A549 (cell line): ENCODE data around the gene PAN2. TPM values are rescaled to one million over a fixed set of nuclear protein-coding genes. Genes with fewer than 3 reads are reported as not detected.
A peak's percentile ranks its signal among the peaks of the same experiment; 100 is the strongest.

Experiments
- GATA3 ChIP-seq: IDR thresholded peaks from 2 replicates; pipeline ENCODE4 v1.6.1; 2012; ENCODE audit warnings: borderline replicate concordance
- HEYL ChIP-seq: fragments of 250-450 bp; sonication (Bioruptor Pico); IDR thresholded peaks from 2 replicates; pipeline ENCODE4 v1.8.0; 2021; ENCODE audit warnings: mild to moderate bottlenecking, moderate library complexity
- MYC ChIP-seq: IDR thresholded peaks from 2 replicates; pipeline ENCODE4 v1.6.1; 2012; ENCODE audit warnings: mild to moderate bottlenecking, inconsistent platforms, low read length, improper control_type of control experiment, borderline replicate concordance
- PHF8 ChIP-seq: fragments of 200-600 bp; sonication (generic); IDR thresholded peaks from 2 replicates; pipeline ENCODE4 v1.6.1; 2016; ENCODE audit warnings: low read depth, mild to moderate bottlenecking, antibody characterized with exemption, moderate library complexity, borderline replicate concordance
- polyA plus RNA-seq, 4 experiments: library from polyadenylated mRNA; depleted of rRNA in 3 of 4; stranded (reverse); fragments of >200 nt; fragmentation: RNase III in 1 of 4; extraction: RNeasy Plus Mini Kit Qiagen cat#74134 plus additional on column Dnase treatment in 1 of 4; gene quantifications; 2 replicates in 3 of 4; 3 replicates in 1 of 4; pipeline ENCODE4 v1.2.3, GENCODE V29; 2011 to 2017
- small RNA-seq, 6 experiments: library from RNA; depleted of rRNA; stranded (forward); fragments of <200 nt; gene quantifications; one replicate each; pipeline ENCODE3, GENCODE V24; 2012

The PAN2 gene
- polyA plus RNA-seq, 2 of the 4 experiments (the other 2 are of a cell fraction): 30.0 to 66.8 TPM

DNA sequence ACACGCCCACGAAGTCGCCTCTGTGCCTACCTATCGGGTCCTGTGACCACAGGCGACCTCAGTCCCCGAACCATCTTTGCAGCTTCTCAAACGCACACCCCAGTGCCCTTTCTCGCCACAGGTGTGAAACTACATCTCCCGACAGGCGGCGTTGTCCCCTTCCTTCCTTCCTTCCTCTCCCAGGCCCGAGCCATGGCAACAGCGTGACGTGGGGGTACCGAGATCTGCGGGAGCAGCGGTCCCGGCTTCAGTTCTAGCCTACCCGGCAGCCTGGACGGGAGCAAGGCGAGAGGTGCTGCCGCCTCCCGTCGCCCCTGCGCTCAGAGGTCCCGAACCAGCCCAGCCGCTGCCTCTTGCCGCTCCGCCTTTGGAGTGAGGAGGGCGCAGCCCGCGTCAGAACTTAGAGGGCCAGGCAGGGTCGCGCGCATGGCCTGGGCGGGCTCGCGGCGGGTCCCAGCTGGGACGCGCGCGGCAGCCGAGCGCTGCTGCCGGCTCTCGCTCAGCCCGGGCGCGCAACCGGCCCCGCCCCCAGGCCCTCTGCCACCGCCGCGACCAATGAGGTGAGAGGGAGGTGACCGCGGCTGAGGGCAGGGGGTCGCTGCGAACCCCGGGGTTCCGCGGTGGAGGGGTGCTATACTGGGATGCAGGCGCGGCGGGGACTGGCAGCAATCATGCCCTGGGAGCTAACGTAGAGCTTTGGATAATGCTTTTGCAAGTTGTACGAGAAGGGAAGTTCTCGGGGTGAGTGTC lies 66.9 kb downstream of the PAN2 start, which contains the start of gene COQ10A (continued):
- peak; percentile 95 for TF ChIP-seq PHF8
- no peak for TF ChIP-seq GATA3
- no peak; the same call in 1 of the 2 replicates for TF ChIP-seq MYC
- no peak for TF ChIP-seq HEYL (CRISPR knock-in tag)
- TF ChIP-seq, all 56 proteins: peak for 12

Small RNAs within 50 kb of the gene (small RNA-seq; reads per million reads assigned to genes)
- gene RNU7-40P: 0 to 0.52 (median 0.17) reads per million in 6 experiments

Other genes with a start within 250 kb of the PAN2 start
- gene PA2G4, start 229.4 kb downstream of the PAN2 start, polyA plus RNA-seq (2011; rRNA removed): 452 and 717 TPM in 2 replicates
- 405 to 477 TPM (median 415 TPM) in 3 replicates for gene PA2G4, start 229.4 kb downstream of the PAN2 start, polyA plus RNA-seq (2017; fragmentation: RNase III; extraction: RNeasy Plus Mini Kit Qiagen cat#74134 plus additional on column Dnase treatment)
- gene RPL41, start 217.4 kb downstream of the PAN2 start, polyA plus RNA-seq (2011; rRNA removed): 9,351 and 11,089 TPM in 2 replicates
- gene RPL41, start 217.4 kb downstream of the PAN2 start, polyA plus RNA-seq (2017; fragmentation: RNase III; extraction: RNeasy Plus Mini Kit Qiagen cat#74134 plus additional on column Dnase treatment): 8,804 to 9,815 TPM (median 8,860 TPM) in 3 replicates
- gene ZC3H10, start 215.7 kb downstream of the PAN2 start, polyA plus RNA-seq (2011; rRNA removed): 2.1 and 2.7 TPM in 2 replicates
- 2.3 to 3.2 TPM (median 2.7 TPM) in 3 replicates for gene ZC3H10, start 215.7 kb downstream of the PAN2 start, polyA plus RNA-seq (2017; fragmentation: RNase III; extraction: RNeasy Plus Mini Kit Qiagen cat#74134 plus additional on column Dnase treatment)
- gene ESYT1, start 205.7 kb downstream of the PAN2 start, polyA plus RNA-seq (2011; rRNA removed): 72.4 and 91.6 TPM in 2 replicates
- gene ESYT1, start 205.7 kb downstream of the PAN2 start, polyA plus RNA-seq (2017; fragmentation: RNase III; extraction: RNeasy Plus Mini Kit Qiagen cat#74134 plus additional on column Dnase treatment): 51.4 to 54.2 TPM (median 51.6 TPM) in 3 replicates
- gene MYL6B, start 181.4 kb downstream of the PAN2 start, polyA plus RNA-seq (2011; rRNA removed): 48.2 and 67.0 TPM in 2 replicates
- gene MYL6B, start 181.4 kb downstream of the PAN2 start, polyA plus RNA-seq (2017; fragmentation: RNase III; extraction: RNeasy Plus Mini Kit Qiagen cat#74134 plus additional on column Dnase treatment): 68.6 to 92.7 TPM (median 83.9 TPM) in 3 replicates
- 2,280 and 2,307 TPM in 2 replicates for gene MYL6, start 175.6 kb downstream of the PAN2 start, polyA plus RNA-seq (2011; rRNA removed)
- gene MYL6, start 175.6 kb downstream of the PAN2 start, polyA plus RNA-seq (2017; fragmentation: RNase III; extraction: RNeasy Plus Mini Kit Qiagen cat#74134 plus additional on column Dnase treatment): 3,268 to 3,485 TPM (median 3,270 TPM) in 3 replicates
- 83.9 and 109 TPM in 2 replicates for gene SMARCC2, start 144.5 kb downstream of the PAN2 start, polyA plus RNA-seq (2011; rRNA removed)
- gene SMARCC2, start 144.5 kb downstream of the PAN2 start, polyA plus RNA-seq (2017; fragmentation: RNase III; extraction: RNeasy Plus Mini Kit Qiagen cat#74134 plus additional on column Dnase treatment): 48.9 to 57.1 TPM (median 51.9 TPM) in 3 replicates
- 47.8 and 65.1 TPM in 2 replicates for gene RNF41, start 112.1 kb downstream of the PAN2 start, polyA plus RNA-seq (2011; rRNA removed)
- gene RNF41, start 112.1 kb downstream of the PAN2 start, polyA plus RNA-seq (2017; fragmentation: RNase III; extraction: RNeasy Plus Mini Kit Qiagen cat#74134 plus additional on column Dnase treatment): 20.2 to 21.7 TPM (median 20.7 TPM) in 3 replicates
- 86.1 and 86.7 TPM in 2 replicates for gene NABP2, start 109.7 kb downstream of the PAN2 start, polyA plus RNA-seq (2011; rRNA removed)
- gene NABP2, start 109.7 kb downstream of the PAN2 start, polyA plus RNA-seq (2017; fragmentation: RNase III; extraction: RNeasy Plus Mini Kit Qiagen cat#74134 plus additional on column Dnase treatment): 64.1 to 69.6 TPM (median 65.2 TPM) in 3 replicates
- gene SLC39A5, start 103.9 kb downstream of the PAN2 start, polyA plus RNA-seq (2011; rRNA removed): 0.42 TPM in 1 of 2 replicates, not detected in the other
- gene SLC39A5, start 103.9 kb downstream of the PAN2 start, polyA plus RNA-seq (2017; fragmentation: RNase III; extraction: RNeasy Plus Mini Kit Qiagen cat#74134 plus additional on column Dnase treatment): 0.09 to 0.23 TPM in 2 of 3 replicates, not detected in the other
- 26.1 and 35.1 TPM in 2 replicates for gene ANKRD52, start 75.6 kb downstream of the PAN2 start, polyA plus RNA-seq (2011; rRNA removed)
- gene ANKRD52, start 75.6 kb downstream of the PAN2 start, polyA plus RNA-seq (2017; fragmentation: RNase III; extraction: RNeasy Plus Mini Kit Qiagen cat#74134 plus additional on column Dnase treatment): 47.4 to 48.7 TPM (median 48.0 TPM) in 3 replicates
- 40.9 and 41.2 TPM in 2 replicates for gene COQ10A, start 67.1 kb downstream of the PAN2 start, polyA plus RNA-seq (2011; rRNA removed)
- gene COQ10A, start 67.1 kb downstream of the PAN2 start, polyA plus RNA-seq (2017; fragmentation: RNase III; extraction: RNeasy Plus Mini Kit Qiagen cat#74134 plus additional on column Dnase treatment): 20.7 to 23.5 TPM (median 23.2 TPM) in 3 replicates
- 223 and 263 TPM in 2 replicates for gene CS, start 33.7 kb downstream of the PAN2 start, polyA plus RNA-seq (2011; rRNA removed)
- 143 to 151 TPM (median 146 TPM) in 3 replicates for gene CS, start 33.7 kb downstream of the PAN2 start, polyA plus RNA-seq (2017; fragmentation: RNase III; extraction: RNeasy Plus Mini Kit Qiagen cat#74134 plus additional on column Dnase treatment)
- 218 and 257 TPM in 2 replicates for gene CNPY2, start 18.0 kb downstream of the PAN2 start, polyA plus RNA-seq (2011; rRNA removed)
- gene CNPY2, start 18.0 kb downstream of the PAN2 start, polyA plus RNA-seq (2017; fragmentation: RNase III; extraction: RNeasy Plus Mini Kit Qiagen cat#74134 plus additional on column Dnase treatment): 150 to 158 TPM (median 155 TPM) in 3 replicates
- 0.21 and 0.34 TPM in 2 replicates for gene IL23A, start 4.9 kb upstream of the PAN2 start, polyA plus RNA-seq (2011; rRNA removed)
- 0.31 to 0.34 TPM (median 0.33 TPM) in 3 replicates for gene IL23A, start 4.9 kb upstream of the PAN2 start, polyA plus RNA-seq (2017; fragmentation: RNase III; extraction: RNeasy Plus Mini Kit Qiagen cat#74134 plus additional on column Dnase treatment)
- 29.5 and 40.1 TPM in 2 replicates for gene STAT2, start 26.1 kb upstream of the PAN2 start, polyA plus RNA-seq (2011; rRNA removed)
- 16.5 to 23.9 TPM (median 22.2 TPM) in 3 replicates for gene STAT2, start 26.1 kb upstream of the PAN2 start, polyA plus RNA-seq (2017; fragmentation: RNase III; extraction: RNeasy Plus Mini Kit Qiagen cat#74134 plus additional on column Dnase treatment)
- not detected in 2 replicates for gene APOF, start 28.9 kb upstream of the PAN2 start, polyA plus RNA-seq (2011; rRNA removed)
- gene APOF, start 28.9 kb upstream of the PAN2 start, polyA plus RNA-seq (2017; fragmentation: RNase III; extraction: RNeasy Plus Mini Kit Qiagen cat#74134 plus additional on column Dnase treatment): not detected in 3 replicates
- gene TIMELESS, start 115.4 kb upstream of the PAN2 start, polyA plus RNA-seq (2011; rRNA removed): 17.6 and 34.3 TPM in 2 replicates
- gene TIMELESS, start 115.4 kb upstream of the PAN2 start, polyA plus RNA-seq (2017; fragmentation: RNase III; extraction: RNeasy Plus Mini Kit Qiagen cat#74134 plus additional on column Dnase treatment): 51.4 to 60.1 TPM (median 57.4 TPM) in 3 replicates
- 0.03 TPM in 1 of 2 replicates, not detected in the other for gene MIP, start 120.7 kb upstream of the PAN2 start, polyA plus RNA-seq (2011; rRNA removed)
- gene MIP, start 120.7 kb upstream of the PAN2 start, polyA plus RNA-seq (2017; fragmentation: RNase III; extraction: RNeasy Plus Mini Kit Qiagen cat#74134 plus additional on column Dnase treatment): not detected in 3 replicates
- 3.5 and 3.8 TPM in 2 replicates for gene SPRYD4, start 134.6 kb upstream of the PAN2 start, polyA plus RNA-seq (2011; rRNA removed)
- gene SPRYD4, start 134.6 kb upstream of the PAN2 start, polyA plus RNA-seq (2017; fragmentation: RNase III; extraction: RNeasy Plus Mini Kit Qiagen cat#74134 plus additional on column Dnase treatment): 2.1 to 2.2 TPM (median 2.1 TPM) in 3 replicates
- 0.36 and 0.61 TPM in 2 replicates for gene GLS2, start 154.2 kb upstream of the PAN2 start, polyA plus RNA-seq (2011; rRNA removed)
- gene GLS2, start 154.2 kb upstream of the PAN2 start, polyA plus RNA-seq (2017; fragmentation: RNase III; extraction: RNeasy Plus Mini Kit Qiagen cat#74134 plus additional on column Dnase treatment): 0.07 to 0.44 TPM (median 0.18 TPM) in 3 replicates
- 46.4 and 61.6 TPM in 2 replicates for gene RBMS2, start 187.8 kb upstream of the PAN2 start, polyA plus RNA-seq (2011; rRNA removed)
- gene RBMS2, start 187.8 kb upstream of the PAN2 start, polyA plus RNA-seq (2017; fragmentation: RNase III; extraction: RNeasy Plus Mini Kit Qiagen cat#74134 plus additional on column Dnase treatment): 13.3 to 16.5 TPM (median 15.1 TPM) in 3 replicates